ENCODE data around the gene RAMAC.

DNA sequence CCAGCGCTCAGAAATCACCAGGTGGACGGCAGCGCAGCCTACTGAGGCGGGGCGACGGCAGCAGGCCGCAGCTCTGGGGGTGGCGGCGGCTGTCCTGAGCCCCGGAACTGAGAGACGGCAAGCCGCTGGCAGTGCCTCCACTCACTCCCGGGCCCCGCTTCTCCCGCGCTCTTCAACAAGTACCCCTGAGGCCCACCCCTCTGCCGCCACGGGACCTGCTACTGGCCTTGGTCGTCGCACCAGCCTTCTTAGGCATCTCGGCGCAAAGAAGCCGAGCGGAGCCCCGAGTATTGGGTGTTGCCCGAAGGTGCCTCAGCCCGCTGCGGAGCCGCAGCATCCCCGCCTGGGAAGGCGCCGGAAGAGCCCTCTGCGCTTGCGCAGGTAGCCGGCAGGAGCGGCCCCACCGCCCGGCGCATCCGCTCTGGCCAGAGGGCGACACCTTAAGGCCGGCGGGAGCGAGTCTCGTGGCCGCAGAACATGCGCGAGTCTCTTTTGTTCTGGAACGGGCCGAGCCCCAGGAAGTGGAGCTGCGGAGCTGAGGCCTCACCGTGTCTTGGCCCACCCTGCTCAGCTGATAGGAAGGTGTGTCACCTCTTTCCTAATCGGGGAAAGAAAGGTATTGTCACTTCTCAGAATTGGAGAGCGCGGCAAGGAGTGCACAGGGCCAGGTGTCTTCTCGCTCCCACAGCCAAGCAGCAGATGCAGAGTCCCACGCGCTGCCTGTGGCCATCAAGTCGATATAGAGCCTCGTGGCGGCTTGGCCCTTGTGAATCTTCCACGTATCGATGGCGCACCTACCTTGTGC, 25.5 kb downstream of the RAMAC start, which contains the start of gene C15orf40:
- TF ChIP-seq POLR2A (IDR thresholded peaks at IDR 0.05; ENCODE audit: low read depth, low read length) (peak; percentile 70), TAF1 (IDR thresholded peaks at IDR 0.05; ENCODE audit: low read depth, low read length) (peak; percentile 76)

Measured in GM12891 (cell line).